GM12891 (cell line): ENCODE results near the gene LRRC36.
A peak's percentile ranks its signal among the peaks of the same experiment; 100 is the strongest.

ENCODE experiments used
- DNase-seq: peaks from one replicate; pipeline ENCODE4 v3.0.0; 2011; ENCODE audit warnings: low spot score; ENCODE audit not compliant: insufficient read length
- FAIRE-seq: peaks from 2 replicates; lab custom pipeline; 2011; peaks lifted over from hg19 to GRCh38; lab: Jason Lieb, UNC
- PAX5 ChIP-seq: IDR thresholded peaks from 2 replicates; pipeline ENCODE4 v1.6.1; 2011; ENCODE audit warnings: low read length, moderate library complexity, mild to moderate bottlenecking; ENCODE audit not compliant: insufficient read depth, severe bottlenecking
- POLR2A ChIP-seq: IDR thresholded peaks from 2 replicates; pipeline ENCODE4 v1.6.1; 2011; ENCODE audit warnings: low read depth, low read length, control low read depth
- POLR2AphosphoS5 ChIP-seq: IDR thresholded peaks from 2 replicates; pipeline ENCODE4 v1.6.1; 2011; ENCODE audit warnings: low read depth, low read length, control low read depth
- POU2F2 ChIP-seq: IDR thresholded peaks from 2 replicates; pipeline ENCODE4 v1.6.1; 2011; ENCODE audit warnings: low read depth, mild to moderate bottlenecking, control low read depth, low read length, moderate library complexity
- SPI1 ChIP-seq: IDR thresholded peaks from 2 replicates; pipeline ENCODE4 v1.6.1; 2011; ENCODE audit warnings: low read depth, low read length, control low read depth
- TAF1 ChIP-seq: IDR thresholded peaks from 2 replicates; pipeline ENCODE4 v1.6.1; 2011; ENCODE audit warnings: low read depth, low read length, control low read depth

Gene LRRC36

GRCh38 chr16:67423015-67423414 is 96.4 kb downstream of the LRRC36 start:
- no peak for TF ChIP-seq POLR2AphosphoS5
- no peak for TF ChIP-seq TAF1
- TF ChIP-seq POU2F2, result no peak
- TF ChIP-seq PAX5, result no peak
- TF ChIP-seq SPI1, result no peak
- no peak for TF ChIP-seq POLR2A
- DNase-seq, result no peak
- FAIRE-seq, result no peak

GRCh38 chr16:67423611-67424260 is 97.1 kb downstream of the LRRC36 start:
- TF ChIP-seq POLR2A (no peak), SPI1 (no peak), POU2F2 (no peak), PAX5 (no peak), TAF1 (no peak)
- DNase-seq (no peak), FAIRE-seq (no peak)

DNA sequence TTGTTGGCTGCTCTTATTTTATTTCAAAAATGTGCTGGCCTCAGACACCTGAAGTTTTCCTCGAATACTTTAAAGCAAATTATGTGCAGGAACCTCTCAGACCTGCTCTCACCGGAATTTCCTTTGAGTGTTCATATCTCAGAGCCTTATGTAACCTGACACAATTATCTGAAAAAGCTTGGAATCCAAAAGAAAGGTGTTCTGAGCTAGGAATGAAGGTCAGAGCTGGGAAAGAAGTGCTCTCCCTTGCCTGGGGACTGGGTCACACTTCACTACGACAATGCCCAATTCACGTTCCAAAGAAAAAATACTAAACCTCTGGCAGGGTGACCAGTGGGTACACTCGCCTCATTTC is 97.6 kb downstream of the LRRC36 start:
- DNase-seq (no peak), FAIRE-seq (no peak)
- no peak for TF ChIP-seq PAX5
- no peak for TF ChIP-seq SPI1
- no peak for TF ChIP-seq POLR2A
- TF ChIP-seq TAF1, result no peak
- TF ChIP-seq POLR2AphosphoS5, result no peak
- no peak for TF ChIP-seq POU2F2

GRCh38 chr16:67425061-67425460 is 98.4 kb downstream of the LRRC36 start:
- FAIRE-seq (no peak), DNase-seq (no peak)
- no peak for TF ChIP-seq SPI1
- TF ChIP-seq PAX5, result no peak

DNA sequence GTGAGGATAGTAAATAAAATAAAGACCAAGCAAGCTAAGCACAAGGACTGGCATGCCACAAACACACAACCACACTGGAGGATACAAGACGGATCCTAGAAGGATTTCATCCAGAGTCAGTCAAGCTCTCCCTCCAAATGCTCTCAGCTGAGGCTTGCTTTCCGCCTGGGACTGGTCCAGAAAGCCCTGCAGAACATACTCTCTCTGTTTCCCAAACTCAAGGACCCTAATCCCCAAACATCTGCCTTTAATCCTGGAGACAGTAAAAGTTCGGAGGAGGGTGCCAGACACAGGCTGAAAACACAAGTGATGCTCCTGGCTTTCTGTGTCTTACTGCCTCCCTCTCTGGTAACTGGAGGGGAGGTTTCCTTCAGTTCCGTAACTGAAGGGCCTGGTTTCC is 99.0 kb downstream of the LRRC36 start:
- DNase-seq, result no peak
- no peak for FAIRE-seq
- TF ChIP-seq SPI1 (no peak), POLR2AphosphoS5 (no peak)

- TF ChIP-seq TAF1, result no peak
- no peak for TF ChIP-seq SPI1
- TF ChIP-seq PAX5, result no peak
- no peak for TF ChIP-seq POLR2A
- TF ChIP-seq POU2F2, result no peak
- TF ChIP-seq POLR2AphosphoS5, result no peak
- no peak for DNase-seq
- FAIRE-seq, result no peak
Measured at GRCh38 chr16:67426022-67426421, 99.4 kb downstream of the LRRC36 start.

DNA sequence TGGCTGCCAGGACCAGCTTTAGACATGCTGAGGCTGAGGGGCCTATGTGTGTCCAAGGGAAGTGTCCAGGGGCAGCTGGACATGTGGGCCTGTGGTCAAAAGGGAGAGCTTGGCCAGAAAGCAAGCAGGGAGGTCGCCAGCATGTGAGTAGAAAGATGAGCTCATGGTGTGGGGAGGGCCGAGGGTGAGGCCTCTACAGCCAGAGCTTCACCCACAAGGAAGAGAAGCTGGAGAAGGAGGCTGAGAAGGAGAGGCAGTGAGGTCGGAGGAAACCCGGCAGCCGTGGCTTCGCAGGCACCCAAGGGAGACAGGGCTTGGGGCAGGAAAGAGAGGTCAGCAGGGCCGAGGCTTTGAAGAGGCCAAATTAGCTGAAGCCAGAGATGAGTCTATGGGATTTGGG is 100.3 kb downstream of the LRRC36 start:
- FAIRE-seq (no peak), DNase-seq (no peak)
- TF ChIP-seq SPI1, result no peak
- TF ChIP-seq POU2F2, result no peak
- no peak for TF ChIP-seq TAF1
- TF ChIP-seq POLR2AphosphoS5, result no peak
- no peak for TF ChIP-seq POLR2A
- TF ChIP-seq PAX5, result no peak

DNA sequence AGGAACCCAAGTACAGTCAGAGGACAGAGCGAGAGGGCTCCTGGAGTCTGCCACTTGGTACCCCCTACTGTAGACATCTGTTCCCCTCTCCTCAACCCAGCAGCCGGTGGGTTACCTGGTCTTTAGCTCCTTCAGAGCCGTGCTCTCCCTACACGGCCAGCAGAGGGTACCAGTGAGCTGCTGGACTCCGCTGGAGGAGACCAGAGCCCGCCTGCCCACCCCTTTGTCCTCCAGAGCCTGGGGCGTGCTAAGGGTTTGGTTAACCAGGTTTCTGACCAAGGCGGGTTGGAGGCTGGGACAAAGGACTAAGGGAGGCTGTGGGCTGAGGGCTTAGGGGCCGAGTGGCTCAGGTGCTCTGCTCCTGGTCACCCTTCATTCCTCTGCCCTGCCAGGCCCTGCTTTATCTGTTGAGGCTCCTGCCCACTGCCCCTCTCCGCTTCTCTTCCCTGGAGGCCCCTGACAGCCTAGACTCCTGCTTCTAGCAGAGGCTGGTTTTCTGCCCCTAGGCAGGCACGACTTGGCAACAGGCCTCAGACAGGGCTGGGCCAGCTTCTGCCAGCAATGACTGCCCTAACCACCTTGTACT is 101.6 kb downstream of the LRRC36 start:
- peak; percentile 28 for FAIRE-seq
- TF ChIP-seq POU2F2 (no peak), SPI1 (no peak)
- DNase-seq, result peak; percentile 68

- TF ChIP-seq POU2F2 (no peak), TAF1 (no peak), POLR2AphosphoS5 (no peak), POLR2A (no peak)
- DNase-seq, result no peak
- no peak for FAIRE-seq
Measured at GRCh38 chr16:67429053-67429798, 102.6 kb downstream of the LRRC36 start.

DNA sequence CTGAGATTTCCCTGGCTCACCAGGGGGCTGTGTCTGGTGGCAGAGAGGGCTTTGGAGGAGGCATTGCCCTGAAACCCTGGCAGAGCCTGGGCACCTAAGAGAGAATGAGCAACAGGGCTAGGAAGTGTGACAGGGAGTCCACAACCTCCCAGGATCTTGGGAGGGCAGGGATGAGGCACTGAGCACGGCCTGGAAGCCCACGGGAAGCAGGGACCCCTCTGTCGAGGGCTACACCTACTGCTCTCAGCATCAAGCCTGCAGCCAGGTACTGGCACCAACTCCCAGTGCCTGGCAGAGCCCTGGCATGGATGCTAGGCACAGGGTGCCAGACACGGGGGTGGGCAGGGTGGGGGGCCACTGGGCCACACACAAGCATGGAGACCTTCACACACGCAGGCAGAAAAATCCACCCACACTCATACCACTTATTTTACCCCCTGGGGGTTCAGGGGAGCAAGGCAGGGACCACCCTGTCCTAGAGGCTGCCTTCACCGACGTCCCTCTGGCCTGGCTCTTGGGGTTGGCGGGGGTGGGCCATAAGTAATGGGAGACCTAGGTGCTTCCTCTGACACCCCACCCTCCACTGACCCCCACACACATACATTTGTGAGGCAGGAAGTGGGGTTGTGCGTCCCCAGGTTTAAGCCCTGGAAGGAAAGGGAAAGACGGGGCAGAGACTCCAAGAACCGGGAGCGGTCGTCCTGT is 103.3 kb downstream of the LRRC36 start:
- DNase-seq (no peak), FAIRE-seq (no peak)
- TF ChIP-seq TAF1, result no peak
- no peak for TF ChIP-seq POLR2AphosphoS5
- no peak for TF ChIP-seq SPI1
- TF ChIP-seq PAX5, result no peak
- TF ChIP-seq POU2F2, result no peak
- TF ChIP-seq POLR2A, result no peak

- DNase-seq (no peak), FAIRE-seq (peak; percentile 58)
- TF ChIP-seq POLR2A (no peak), SPI1 (no peak), TAF1 (no peak)
Measured at GRCh38 chr16:67430504-67430976, 103.9 kb downstream of the LRRC36 start.
